Measurements from ENCODE around the gene DLGAP1. TPM values are rescaled to one million over a fixed set of nuclear protein-coding genes. Genes with fewer than 3 reads are reported as not detected.

The DLGAP1 gene
- total and polyA plus RNA-seq, 2 of the 4 experiments (the other 2 are of a cell fraction): under 0.01 to 0.09 TPM

GRCh38 chr18:3456686-3457069 is 998.4 kb downstream of the DLGAP1 start:
- DNase-seq (no peak), ATAC-seq (ENCODE audit: low read depth) (no peak)
- H3K27ac ChIP-seq (ENCODE audit: insufficient read depth, low read length): no peak overlapping the region
- H3K27me3 ChIP-seq (ENCODE audit: control insufficient read depth, insufficient read depth, low read length): no peaks in the 10 kb centered on the region
- H2BK15ac ChIP-seq (ENCODE audit: low read depth, low read length): no peak overlapping the region
- no peak overlapping the region for H2BK120ac ChIP-seq (ENCODE audit: low read depth, low read length)
- H3K9ac ChIP-seq (ENCODE audit: low read depth, low read length): no peak overlapping the region
- no peak overlapping the region for H4K91ac ChIP-seq (ENCODE audit: insufficient read depth, low read depth, low read length)
- no peaks in the 10 kb centered on the region; the same call in 1 of the 2 replicates for H3K9me3 ChIP-seq (ENCODE audit: control insufficient read depth, insufficient read depth, low read length)
- H4K8ac ChIP-seq (ENCODE audit: low read depth in 2 of 2, low read length in 2 of 2): no peak overlapping the region; a peak in 1 of 4 replicates
- in situ Hi-C loops (cut with MboI; ENCODE audit: low sequenced_read_pairs): no loop called here
- intact Hi-C loops (cut with micrococcal nuclease): loop anchor here (10.0 kb wide), 1 partner anchor 522 kb away; no protein-coding TSS in a partner anchor
- no peak overlapping the region for H3K4me2 ChIP-seq (ENCODE audit: low read depth, low read length)
- no peak overlapping the region for H2BK20ac ChIP-seq (ENCODE audit: low read depth, low read length)
- no peak overlapping the region for H2AFZ ChIP-seq (replicated peaks; ENCODE audit: low read length, poor library complexity)
- H3K4me3 ChIP-seq (ENCODE audit: insufficient read depth, low read depth, low read length): no peak overlapping the region
- H3K4ac ChIP-seq (ENCODE audit: low read depth, low read length): no peak overlapping the region
- WGBS, 2 experiments (ENCODE audit: extremely low coverage in 2 of 2, insufficient read length in 1 of 2): no CpG with 5 or more reads among the region's 1 CpG
- CTCF ChIA-PET: no interaction called here
- peaks cover 47% of the 10 kb centered on the region for H4K20me1 ChIP-seq (ENCODE audit: insufficient read depth, low read length)
- H2AK9ac ChIP-seq (replicated peaks; ENCODE audit: low read depth, low read length, poor library complexity): no peak overlapping the region
- peaks cover 26% of the 10 kb centered on the region for H3K36me3 ChIP-seq (ENCODE audit: control insufficient read depth, insufficient read depth, low read length)
- H3K79me1 ChIP-seq (ENCODE audit: low read depth in 1 of 2, low read length in 2 of 2): peaks cover 18 to 48% of the 10 kb centered on the region in 2 experiments
- peak overlapping the region; percentile 39; the same call in 1 of the 2 replicates for H3K23ac ChIP-seq (ENCODE audit: low read depth, low read length)
- H3K18ac ChIP-seq (ENCODE audit: low read depth, low read length): no peak overlapping the region
- POLR2A ChIA-PET (ENCODE audit: unreplicated experiment): no interaction called here
- no TSS peak for BruUV-seq (replicated peaks)
- no peak overlapping the region for H2AK5ac ChIP-seq (ENCODE audit: low read depth, low read length)
- no peak overlapping the region for H2BK5ac ChIP-seq (ENCODE audit: low read depth, low read length, poor library complexity, severe bottlenecking)
- dilution Hi-C loops (cut with HindIII; ENCODE audit: low sequenced_read_pairs, unreplicated experiment): no loop called here
- no peak overlapping the region for H3K14ac ChIP-seq (replicated peaks; ENCODE audit: low read depth, low read length)
- H3K4me1 ChIP-seq (ENCODE audit: control insufficient read depth, insufficient read depth, low read length): peaks cover 16% of the 10 kb centered on the region
- peaks cover 10% of the 10 kb centered on the region for H3K9me1 ChIP-seq (ENCODE audit: insufficient read depth, low read length)
- no peak overlapping the region for H3K56ac ChIP-seq (ENCODE audit: extremely low read depth, insufficient read depth, low read length)
- TF ChIP-seq MXI1 (IDR thresholded peaks at IDR 0.05; ENCODE audit: borderline replicate concordance, low read depth, low read length) (no peak), RCOR1 (IDR thresholded peaks at IDR 0.05; ENCODE audit: insufficient replicate concordance, low read length) (no peak), ELK1 (IDR thresholded peaks at IDR 0.05; ENCODE audit: borderline replicate concordance, low read depth, low read length) (no peak), USF2 (IDR thresholded peaks at IDR 0.05; ENCODE audit: low read depth, low read length) (no peak), CTCF (conservative IDR thresholded peaks at IDR 0.05; ENCODE audit: low read depth, low read length) (no peak), CHD1 (IDR thresholded peaks at IDR 0.05; ENCODE audit: low read depth, low read length) (no peak), CEBPB (IDR thresholded peaks at IDR 0.05; ENCODE audit: low read depth, low read length) (no peak), POLR2A (IDR thresholded peaks at IDR 0.05; ENCODE audit: low read depth, low read length) (no peak), RAD21 (IDR thresholded peaks at IDR 0.05; ENCODE audit: low read length) (no peak)
- H4K5ac ChIP-seq (ENCODE audit: low read depth, low read length): no peak overlapping the region
